ENCODE data around the gene TAP1.

- TF ChIP-seq CTCF (IDR thresholded peaks at IDR 0.05) (no peak), EP300 (IDR thresholded peaks at IDR 0.05) (no peak), POLR2A (IDR thresholded peaks at IDR 0.05) (no peak)
Measured at GRCh38 chr6:32858194-32858593, 4.7 kb upstream of the TAP1 start.
